Measurements from ENCODE around the gene NFE2L1. TPM values are rescaled to one million over a fixed set of nuclear protein-coding genes. Genes with fewer than 3 reads are reported as not detected.

The NFE2L1 gene
- total and polyA plus RNA-seq, 9 of the 15 experiments (the other 6 are each of a cell fraction or from before 2014, with no cell fraction given): 2.0 to 68.6 (median 39.7) TPM

DNA sequence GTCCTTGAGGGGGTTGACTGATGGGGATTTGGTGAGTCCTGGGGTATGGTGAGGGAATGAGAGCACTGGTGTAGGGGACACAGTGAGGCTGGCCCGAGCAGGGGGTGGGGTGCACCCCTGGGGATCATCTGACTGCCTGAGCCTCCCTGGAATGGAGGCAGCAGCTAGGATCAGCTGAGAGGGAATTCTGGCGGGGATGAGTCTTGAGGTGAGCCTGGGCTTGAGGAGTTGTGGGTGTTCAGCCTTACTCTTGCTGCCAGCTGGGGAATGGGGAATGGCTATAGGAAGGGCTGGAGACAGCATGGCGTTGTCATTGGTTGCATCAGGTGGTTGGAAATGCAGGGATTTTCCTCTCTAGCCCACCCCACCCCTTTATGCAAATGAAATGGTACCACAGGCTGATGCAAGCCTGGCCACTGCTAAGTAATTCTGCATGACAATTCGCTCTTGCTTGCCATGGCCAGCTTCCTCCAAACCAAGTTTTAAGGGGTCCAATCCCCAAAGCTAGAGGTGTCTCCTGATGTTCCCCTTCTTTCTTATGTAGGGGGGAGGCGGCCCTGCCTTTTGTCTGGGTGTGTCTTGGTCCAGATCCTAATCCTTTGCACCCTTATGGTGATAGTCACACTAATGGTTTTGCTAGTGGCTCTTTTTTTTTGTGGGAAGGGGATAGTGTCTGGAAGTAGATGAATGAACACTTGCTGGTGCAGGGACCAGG lies 7.5 kb downstream of the NFE2L1 start (continued):
- TF ChIP-seq, protein P1, sequence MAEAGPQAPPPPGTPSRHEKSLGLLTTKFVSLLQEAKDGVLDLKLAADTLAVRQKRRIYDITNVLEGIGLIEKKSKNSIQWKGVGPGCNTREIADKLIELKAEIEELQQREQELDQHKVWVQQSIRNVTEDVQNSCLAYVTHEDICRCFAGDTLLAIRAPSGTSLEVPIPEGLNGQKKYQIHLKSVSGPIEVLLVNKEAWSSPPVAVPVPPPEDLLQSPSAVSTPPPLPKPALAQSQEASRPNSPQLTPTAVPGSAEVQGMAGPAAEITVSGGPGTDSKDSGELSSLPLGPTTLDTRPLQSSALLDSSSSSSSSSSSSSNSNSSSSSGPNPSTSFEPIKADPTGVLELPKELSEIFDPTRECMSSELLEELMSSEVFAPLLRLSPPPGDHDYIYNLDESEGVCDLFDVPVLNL (CRISPR knock-in tag; IDR thresholded peaks at IDR 0.05; ENCODE audit: low read depth): no peak
- TF ChIP-seq ZNF23 (CRISPR knock-in tag; IDR thresholded peaks at IDR 0.05) (no peak), SMAD1 (IDR thresholded peaks at IDR 0.05; ENCODE audit: low read depth, low read length, partially characterized antibody) (peak; percentile 75), SRSF9 (IDR thresholded peaks at IDR 0.05; ENCODE audit: borderline replicate concordance, low read depth, low read length) (no peak), FUS (optimal IDR thresholded peaks at IDR 0.05; ENCODE audit: low read depth, low read length) (no peak), SP2 (IDR thresholded peaks at IDR 0.05; ENCODE audit: extremely low read depth, low read depth, low read length, poor library complexity, severe bottlenecking) (no peak), PCBP1 (IDR thresholded peaks at IDR 0.05; ENCODE audit: low read depth, low read length, poor library complexity, severe bottlenecking) (no peak), ZNF830 (CRISPR knock-in tag; IDR thresholded peaks at IDR 0.05) (no peak), GTF2F1 (IDR thresholded peaks at IDR 0.05; ENCODE audit: low read depth, low read length) (no peak), MBD2 (IDR thresholded peaks at IDR 0.05; ENCODE audit: borderline replicate concordance, low read depth) (no peak), FOXP1 (CRISPR knock-in tag; IDR thresholded peaks at IDR 0.05) (0 out of 2 replicates have a peak, but pooled peaks have one; percentile 21), SMARCB1 (IDR thresholded peaks at IDR 0.05; ENCODE audit: insufficient read length, low read depth) (no peak), SIX5 (IDR thresholded peaks at IDR 0.05; ENCODE audit: borderline replicate concordance in 1 of 2, insufficient read depth in 1 of 2, low read depth in 1 of 2, low read length in 2 of 2) (no peak), PYGO2 (tag; IDR thresholded peaks at IDR 0.05) (no peak), MTF1 (CRISPR knock-in tag; IDR thresholded peaks at IDR 0.05; ENCODE audit: borderline replicate concordance) (no peak), PURB (CRISPR knock-in tag; IDR thresholded peaks at IDR 0.05; ENCODE audit: low read depth) (no peak), IFI16 (CRISPR knock-in tag; IDR thresholded peaks at IDR 0.05) (no peak), HLTF (IDR thresholded peaks at IDR 0.05) (no peak), ZNF212 (CRISPR knock-in tag; IDR thresholded peaks at IDR 0.05) (no peak), EWSR1 (IDR thresholded peaks at IDR 0.05; ENCODE audit: borderline replicate concordance, low read depth, partially characterized antibody) (no peak), JUNB (CRISPR knock-in tag; conservative IDR thresholded peaks at IDR 0.05) (no peak), NFE2L1 (tag; IDR thresholded peaks at IDR 0.05; ENCODE audit: borderline replicate concordance, low read depth) (no peak)
- TF ChIP-seq, protein P2, sequence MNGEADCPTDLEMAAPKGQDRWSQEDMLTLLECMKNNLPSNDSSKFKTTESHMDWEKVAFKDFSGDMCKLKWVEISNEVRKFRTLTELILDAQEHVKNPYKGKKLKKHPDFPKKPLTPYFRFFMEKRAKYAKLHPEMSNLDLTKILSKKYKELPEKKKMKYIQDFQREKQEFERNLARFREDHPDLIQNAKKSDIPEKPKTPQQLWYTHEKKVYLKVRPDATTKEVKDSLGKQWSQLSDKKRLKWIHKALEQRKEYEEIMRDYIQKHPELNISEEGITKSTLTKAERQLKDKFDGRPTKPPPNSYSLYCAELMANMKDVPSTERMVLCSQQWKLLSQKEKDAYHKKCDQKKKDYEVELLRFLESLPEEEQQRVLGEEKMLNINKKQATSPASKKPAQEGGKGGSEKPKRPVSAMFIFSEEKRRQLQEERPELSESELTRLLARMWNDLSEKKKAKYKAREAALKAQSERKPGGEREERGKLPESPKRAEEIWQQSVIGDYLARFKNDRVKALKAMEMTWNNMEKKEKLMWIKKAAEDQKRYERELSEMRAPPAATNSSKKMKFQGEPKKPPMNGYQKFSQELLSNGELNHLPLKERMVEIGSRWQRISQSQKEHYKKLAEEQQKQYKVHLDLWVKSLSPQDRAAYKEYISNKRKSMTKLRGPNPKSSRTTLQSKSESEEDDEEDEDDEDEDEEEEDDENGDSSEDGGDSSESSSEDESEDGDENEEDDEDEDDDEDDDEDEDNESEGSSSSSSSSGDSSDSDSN (IDR thresholded peaks at IDR 0.05; ENCODE audit: borderline replicate concordance in 1 of 2, low read depth in 2 of 2, low read length in 2 of 2): no peak
- TF ChIP-seq, protein P3, sequence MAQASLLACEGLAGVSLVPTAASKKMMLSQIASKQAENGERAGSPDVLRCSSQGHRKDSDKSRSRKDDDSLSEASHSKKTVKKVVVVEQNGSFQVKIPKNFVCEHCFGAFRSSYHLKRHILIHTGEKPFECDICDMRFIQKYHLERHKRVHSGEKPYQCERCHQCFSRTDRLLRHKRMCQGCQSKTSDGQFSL (CRISPR knock-in tag; IDR thresholded peaks at IDR 0.05): no peak
- TF ChIP-seq, protein P3 (tag; IDR thresholded peaks at IDR 0.05): no peak
